ENCODE measurements around the gene TMEM11. TPM values are rescaled to one million over a fixed set of nuclear protein-coding genes. Genes with fewer than 3 reads are reported as not detected.

Gene TMEM11
- total RNA-seq, 1 donor from 2014 or later, result 34.9 TPM

DNA sequence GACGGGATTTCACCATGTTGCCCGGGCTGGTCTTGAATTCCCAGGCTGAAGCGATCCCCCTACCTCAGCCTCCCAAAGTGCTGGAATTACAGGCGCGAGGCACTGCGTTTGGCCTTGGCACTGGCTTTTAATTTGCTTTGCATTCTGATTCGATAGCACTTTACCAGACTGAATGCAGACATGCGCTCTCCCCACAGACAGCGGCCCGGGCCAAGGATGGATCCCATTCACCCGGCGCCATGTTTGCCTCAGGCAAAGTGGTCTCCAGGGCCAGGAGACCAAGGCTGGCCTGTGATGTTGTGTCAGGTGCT lies 45.5 kb downstream of the TMEM11 start:
- TF ChIP-seq, protein P1, sequence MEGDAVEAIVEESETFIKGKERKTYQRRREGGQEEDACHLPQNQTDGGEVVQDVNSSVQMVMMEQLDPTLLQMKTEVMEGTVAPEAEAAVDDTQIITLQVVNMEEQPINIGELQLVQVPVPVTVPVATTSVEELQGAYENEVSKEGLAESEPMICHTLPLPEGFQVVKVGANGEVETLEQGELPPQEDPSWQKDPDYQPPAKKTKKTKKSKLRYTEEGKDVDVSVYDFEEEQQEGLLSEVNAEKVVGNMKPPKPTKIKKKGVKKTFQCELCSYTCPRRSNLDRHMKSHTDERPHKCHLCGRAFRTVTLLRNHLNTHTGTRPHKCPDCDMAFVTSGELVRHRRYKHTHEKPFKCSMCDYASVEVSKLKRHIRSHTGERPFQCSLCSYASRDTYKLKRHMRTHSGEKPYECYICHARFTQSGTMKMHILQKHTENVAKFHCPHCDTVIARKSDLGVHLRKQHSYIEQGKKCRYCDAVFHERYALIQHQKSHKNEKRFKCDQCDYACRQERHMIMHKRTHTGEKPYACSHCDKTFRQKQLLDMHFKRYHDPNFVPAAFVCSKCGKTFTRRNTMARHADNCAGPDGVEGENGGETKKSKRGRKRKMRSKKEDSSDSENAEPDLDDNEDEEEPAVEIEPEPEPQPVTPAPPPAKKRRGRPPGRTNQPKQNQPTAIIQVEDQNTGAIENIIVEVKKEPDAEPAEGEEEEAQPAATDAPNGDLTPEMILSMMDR (conservative IDR thresholded peaks at IDR 0.05; ENCODE audit: low read depth, low read length), result no peak
- H3K4me3 ChIP-seq (ENCODE audit: low read depth, low read length), result no peak overlapping the region
- no peak for DNase-seq (ENCODE audit: low read depth)

DNA sequence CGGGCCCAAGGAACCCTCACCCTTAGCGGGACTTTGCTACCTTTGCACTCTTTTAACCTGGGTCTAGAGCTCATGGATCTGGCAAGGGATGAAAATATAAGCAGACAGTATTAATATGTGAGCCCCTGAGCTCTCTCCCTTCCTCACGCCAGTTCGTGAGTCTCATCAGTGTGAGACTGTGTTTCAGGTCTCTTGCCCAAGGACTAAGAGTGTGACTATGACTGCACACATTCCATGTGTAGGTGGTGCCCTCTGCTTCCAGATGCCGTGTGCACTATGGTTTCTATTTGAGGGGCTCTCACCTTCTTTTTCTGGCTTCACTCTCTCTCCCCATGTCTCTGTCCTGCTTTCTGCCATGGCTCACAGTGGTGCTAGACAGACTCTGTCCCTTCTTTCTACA lies 46.7 kb downstream of the TMEM11 start:
- TF ChIP-seq, protein P1 (conservative IDR thresholded peaks at IDR 0.05; ENCODE audit: low read depth, low read length), result no peak
- H3K4me3 ChIP-seq (ENCODE audit: low read depth, low read length), result no peak overlapping the region
- no peak for DNase-seq (ENCODE audit: low read depth)

DNA sequence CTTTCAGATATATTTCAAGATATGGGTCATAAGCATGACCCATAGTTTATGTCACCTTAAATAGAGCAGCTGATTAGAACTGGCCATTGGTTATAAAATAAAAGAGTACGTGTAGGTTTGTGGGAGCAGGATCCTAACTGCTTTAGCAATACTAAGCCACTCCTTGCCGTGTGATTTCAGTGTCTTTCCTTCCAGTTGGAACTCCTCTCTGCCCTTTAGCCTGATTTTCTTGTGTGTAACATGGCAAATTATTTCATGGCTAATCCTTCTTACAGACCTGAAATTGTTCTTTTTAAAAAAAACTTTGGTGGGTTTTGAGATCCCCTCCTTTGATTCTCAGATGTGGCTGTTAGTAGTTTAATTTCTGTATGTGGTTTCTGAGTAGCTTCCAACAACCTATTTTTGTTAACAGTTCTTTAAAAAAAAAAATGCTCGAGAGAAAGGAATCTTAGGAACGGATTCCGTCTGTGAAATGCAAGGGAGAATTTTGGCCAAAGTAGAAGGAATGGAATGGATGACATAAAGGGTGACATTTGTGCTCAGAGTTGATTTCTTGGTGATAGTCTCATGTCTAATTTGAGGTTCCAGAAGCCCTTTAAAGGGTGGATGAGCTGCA lies 47.3 kb downstream of the TMEM11 start:
- H3K4me3 ChIP-seq (ENCODE audit: low read depth, low read length), result no peak overlapping the region
- DNase-seq (ENCODE audit: low read depth), result no peak
- TF ChIP-seq, protein P1 (conservative IDR thresholded peaks at IDR 0.05; ENCODE audit: low read depth, low read length), result no peak

DNA sequence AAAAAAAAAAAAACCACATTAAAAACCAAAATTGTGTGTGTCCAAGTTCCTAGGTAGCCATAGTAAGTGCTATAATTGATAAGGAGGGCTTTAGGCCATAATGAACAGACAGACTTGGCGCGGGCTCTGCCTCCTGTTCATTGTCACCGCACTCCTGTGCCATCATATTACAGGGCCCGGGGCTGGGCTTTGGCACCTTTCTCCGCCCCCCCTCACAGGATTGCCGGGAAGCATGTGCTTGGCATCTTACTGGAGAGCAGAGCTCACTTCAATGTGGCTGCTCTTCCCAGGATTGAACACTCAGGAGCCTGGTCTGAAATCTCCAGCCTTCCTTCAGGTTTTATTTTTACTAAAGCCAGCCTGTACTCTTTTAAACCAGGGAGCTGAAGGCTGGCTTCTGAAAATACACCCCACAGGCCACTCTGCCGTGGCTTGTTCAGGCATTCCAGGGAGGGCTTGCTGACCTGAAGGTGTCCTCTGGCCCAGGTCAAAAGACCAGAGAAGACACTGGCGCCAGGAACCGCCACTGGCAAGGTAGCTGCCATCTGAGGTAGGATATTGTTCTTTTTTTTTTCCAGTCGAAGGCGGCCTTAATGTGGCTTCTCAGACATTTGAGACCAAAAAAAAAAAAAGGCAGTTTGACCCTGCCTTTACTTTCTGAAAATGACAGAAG lies 47.9 kb downstream of the TMEM11 start:
- DNase-seq (ENCODE audit: low read depth), result no peak
- TF ChIP-seq, protein P1 (conservative IDR thresholded peaks at IDR 0.05; ENCODE audit: low read depth, low read length), result no peak
- no peak overlapping the region for H3K4me3 ChIP-seq (ENCODE audit: low read depth, low read length)

DNA sequence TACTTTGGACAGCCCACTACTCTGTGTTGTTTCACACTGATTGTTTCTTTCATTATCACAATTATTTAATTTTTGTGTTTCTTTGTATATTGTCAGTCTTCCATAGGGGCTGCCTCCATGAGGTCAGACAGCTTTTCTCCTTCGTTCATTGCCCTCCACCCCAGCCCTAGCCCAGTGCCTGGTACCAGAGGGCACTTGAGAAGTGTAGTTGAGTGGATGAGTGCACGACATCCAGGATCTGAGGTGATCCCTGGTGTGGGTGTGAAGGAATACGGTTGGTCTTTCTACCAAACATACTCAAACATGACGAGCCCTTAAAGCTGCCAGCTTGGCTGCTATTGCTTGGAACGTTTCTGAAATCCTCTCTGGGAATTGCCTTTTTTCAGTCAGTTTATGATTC lies 49.3 kb downstream of the TMEM11 start:
- no peak overlapping the region for H3K4me3 ChIP-seq (ENCODE audit: low read depth, low read length)
- TF ChIP-seq, protein P1 (conservative IDR thresholded peaks at IDR 0.05; ENCODE audit: low read depth, low read length), result no peak
- DNase-seq (ENCODE audit: low read depth), result no peak

DNA sequence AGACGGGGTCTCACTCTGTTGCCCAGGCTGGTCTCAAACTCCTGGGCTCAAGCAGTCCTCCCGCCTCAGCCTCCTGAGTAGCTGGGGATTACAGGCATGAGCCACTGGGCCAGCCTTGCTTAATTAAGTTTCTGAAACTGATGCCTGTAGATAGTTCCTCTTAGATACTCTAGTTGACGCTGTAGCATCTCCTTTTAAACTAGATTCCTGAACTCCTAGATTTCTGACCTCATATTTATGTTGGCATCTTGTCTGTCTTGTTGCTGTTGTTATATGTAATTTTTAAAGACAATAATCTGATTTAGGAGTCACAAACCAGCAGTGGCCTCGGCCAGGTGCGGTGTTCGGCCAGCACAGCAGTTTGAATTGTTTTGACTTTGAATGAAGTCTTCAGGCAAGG lies 49.7 kb downstream of the TMEM11 start:
- H3K4me3 ChIP-seq (ENCODE audit: low read depth, low read length), result no peak overlapping the region
- TF ChIP-seq, protein P1 (conservative IDR thresholded peaks at IDR 0.05; ENCODE audit: low read depth, low read length), result no peak
- no peak for DNase-seq (ENCODE audit: low read depth)

DNA sequence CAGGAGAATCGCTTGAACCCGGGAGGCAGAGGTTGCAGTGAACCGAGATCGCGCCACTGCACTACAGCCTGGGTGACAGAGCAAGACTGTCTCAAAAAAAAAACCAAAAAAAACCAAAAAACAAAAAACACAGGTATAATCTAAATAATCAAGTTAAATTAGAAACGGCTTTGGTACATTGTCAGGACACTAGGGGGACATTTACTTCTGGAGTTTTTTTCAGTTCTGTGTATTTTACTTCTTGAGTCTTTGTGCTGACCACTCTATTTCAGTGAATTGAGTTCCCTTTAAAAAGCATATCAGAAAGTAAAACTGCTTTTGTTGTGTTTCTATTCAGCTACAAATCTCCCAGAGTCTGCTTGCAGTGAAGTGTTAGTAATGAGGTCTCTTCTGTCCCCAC lies 50.9 kb downstream of the TMEM11 start:
- no peak for DNase-seq (ENCODE audit: low read depth)
- no peak overlapping the region for H3K4me3 ChIP-seq (ENCODE audit: low read depth, low read length)
- TF ChIP-seq, protein P1 (conservative IDR thresholded peaks at IDR 0.05; ENCODE audit: low read depth, low read length), result peak; percentile 8

Measured in epithelial cell of proximal tubule (primary cell).